ENCODE data around the gene TARS3. TPM values are rescaled to one million over a fixed set of nuclear protein-coding genes. Genes with fewer than 3 reads are reported as not detected.
"Not testable (repeated sequence)": the region's sequence is repeated elsewhere in the genome, so short reads cannot be mapped to it uniquely, and the experiment has no call there.

TARS3 gene
- total and polyA plus RNA-seq, 7 donors = 11.1 to 40.2 (median 35.0) TPM

GRCh38 chr15:101765772-101766456 lies 41.6 kb upstream of the TARS3 start:
- DNase-seq (no peak), ATAC-seq (no peak)
- no peak for TF ChIP-seq CTCF (IDR thresholded peaks at IDR 0.05)
- H3K4me3 ChIP-seq = no peak overlapping the region
- no peaks in the 10 kb centered on the region for H3K9me3 ChIP-seq
- H3K36me3 ChIP-seq (ENCODE audit: insufficient read depth in 1 of 2, low read depth in 1 of 2) = no peaks in the 10 kb centered on the region
- intact Hi-C loops (cut with DNase I) = no loop called here
- peaks cover 0 to 3% (median 0%) of the 10 kb centered on the region in 3 donors for H3K27me3 ChIP-seq (ENCODE audit: insufficient read depth in 3 of 3, low read length in 2 of 3)
- no peaks in the 10 kb centered on the region for H3K4me1 ChIP-seq
- H3K27ac ChIP-seq = no peak overlapping the region
- 85 to 93% (median 91%) methylated on average over 15 of the region's 15 CpGs for WGBS, 3 donors

- H3K9me3 ChIP-seq; H3K4me1 ChIP-seq; DNase-seq; H3K27ac ChIP-seq; ATAC-seq; H3K27me3 ChIP-seq (ENCODE audit: insufficient read depth in 3 of 3, low read length in 2 of 3); intact Hi-C loops (cut with DNase I); H3K36me3 ChIP-seq (ENCODE audit: insufficient read depth in 1 of 2, low read depth in 1 of 2); H3K4me3 ChIP-seq: not testable (repeated sequence)
- WGBS, 3 donors = 93 to 95% (median 94%) methylated on average over 7 of the region's 7 CpGs
Observed at GRCh38 chr15:101765340-101765671, 41.0 kb upstream of the TARS3 start.

GRCh38 chr15:101764669-101765339 lies 40.5 kb upstream of the TARS3 start:
- H3K4me1 ChIP-seq; H3K4me3 ChIP-seq; H3K27ac ChIP-seq; H3K36me3 ChIP-seq (ENCODE audit: insufficient read depth in 1 of 2, low read depth in 1 of 2); H3K9me3 ChIP-seq; H3K27me3 ChIP-seq (ENCODE audit: insufficient read depth in 3 of 3, low read length in 2 of 3); intact Hi-C loops (cut with DNase I); DNase-seq: not testable (repeated sequence)
- peak; percentile 70 to 83 (median 72) for ATAC-seq
- WGBS, 3 donors = 82 to 90% (median 89%) methylated on average over 21 to 22 of the region's 23 CpGs

- H3K4me3 ChIP-seq; H3K4me1 ChIP-seq; H3K27ac ChIP-seq; intact Hi-C loops (cut with DNase I); H3K27me3 ChIP-seq (ENCODE audit: insufficient read depth in 3 of 3, low read length in 2 of 3); H3K36me3 ChIP-seq (ENCODE audit: insufficient read depth in 1 of 2, low read depth in 1 of 2); H3K9me3 ChIP-seq; DNase-seq: not testable (repeated sequence)
- ATAC-seq = peak in 3 of 4 donors; percentile 23 to 40 (median 30)
- WGBS, 3 donors = no CpG with 5 or more reads among the region's 18 CpGs
Observed at GRCh38 chr15:101746716-101747082, 22.4 kb upstream of the TARS3 start.

GRCh38 chr15:101734837-101735236 lies 10.6 kb upstream of the TARS3 start:
- H3K4me3 ChIP-seq; ATAC-seq; H3K27me3 ChIP-seq (ENCODE audit: insufficient read depth in 3 of 3, low read length in 2 of 3); H3K27ac ChIP-seq; DNase-seq; H3K36me3 ChIP-seq (ENCODE audit: insufficient read depth in 1 of 2, low read depth in 1 of 2); intact Hi-C loops (cut with DNase I); H3K9me3 ChIP-seq; H3K4me1 ChIP-seq: not testable (repeated sequence)
- 92 to 99% (median 94%) methylated on average over 2 of the region's 2 CpGs for WGBS, 3 donors

GRCh38 chr15:101733545-101733944 lies 9.3 kb upstream of the TARS3 start:
- TF ChIP-seq CTCF (IDR thresholded peaks at IDR 0.05) = no peak
- no peak for ATAC-seq
- no peaks in the 10 kb centered on the region for H3K36me3 ChIP-seq (ENCODE audit: insufficient read depth in 1 of 2, low read depth in 1 of 2)
- no peak overlapping the region for H3K27ac ChIP-seq
- 79 to 92% (median 88%) methylated on average over 2 of the region's 2 CpGs for WGBS, 3 donors
- H3K4me3 ChIP-seq = no peak overlapping the region
- intact Hi-C loops (cut with DNase I) = no loop called here
- DNase-seq = no peak
- no peaks in the 10 kb centered on the region for H3K4me1 ChIP-seq
- H3K9me3 ChIP-seq = no peaks in the 10 kb centered on the region
- no peaks in the 10 kb centered on the region for H3K27me3 ChIP-seq (ENCODE audit: insufficient read depth in 3 of 3, low read length in 2 of 3)
